ENCODE measurements around the gene HYI.

GRCh38 chr1:43460988-43461693 is 7.4 kb upstream of the HYI start:
- TF ChIP-seq CTCF (IDR thresholded peaks at IDR 0.05) (no peak), POLR2A (IDR thresholded peaks at IDR 0.05) (no peak)
